ENCODE results near the gene RAD23B. TPM values are rescaled to one million over a fixed set of nuclear protein-coding genes. Genes with fewer than 3 reads are reported as not detected.

Gene RAD23B
- total and polyA plus RNA-seq, 4 experiments from 2014 or later, result 8.1 to 54.2 (median 30.8) TPM

DNA sequence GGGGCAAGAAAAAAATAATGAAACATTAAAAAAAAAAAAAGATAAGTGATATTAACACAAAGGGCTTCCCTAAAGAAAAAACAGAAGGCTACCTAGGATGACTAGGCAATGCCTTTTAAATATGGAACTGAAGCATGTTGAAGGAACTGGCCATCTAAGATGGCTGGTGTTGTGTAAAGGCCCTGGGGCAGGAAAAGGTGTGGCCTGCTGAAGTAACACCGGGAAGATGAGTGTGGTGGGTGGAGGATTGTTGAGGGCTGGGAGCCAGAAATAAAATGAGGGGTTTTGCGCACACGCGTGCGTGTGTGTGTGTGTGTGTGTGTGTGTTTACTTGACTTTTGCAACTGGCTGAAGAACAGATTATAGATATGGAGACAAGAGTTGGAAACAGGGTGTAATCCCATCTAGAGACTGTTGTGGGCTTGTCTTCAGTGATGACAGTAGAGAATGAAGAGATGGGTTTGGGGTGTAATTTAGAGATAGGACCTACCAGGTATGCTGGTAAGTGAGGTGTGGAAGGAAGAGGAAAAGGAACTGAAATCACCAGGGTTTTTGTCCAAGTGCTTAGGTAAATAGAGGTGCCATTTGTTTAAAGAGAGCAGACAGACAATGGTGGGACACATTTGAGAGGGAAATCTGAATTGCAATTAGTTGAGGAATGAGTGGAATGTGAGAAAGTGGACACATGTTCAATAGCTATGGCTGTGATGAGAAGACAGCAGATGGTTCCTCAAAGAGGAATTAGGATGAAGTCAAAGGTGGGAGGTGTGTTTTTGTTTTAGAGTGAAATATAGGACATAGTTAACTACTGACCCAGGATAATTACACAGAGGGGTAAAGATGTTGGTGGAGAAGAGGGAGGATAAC is 33.9 kb downstream of the RAD23B start:
- Histone ChIP-seq H3K4me1 (ENCODE audit: insufficient read depth, low read length) (peaks cover 7% of the 10 kb centered on the region), H3K27me3 (ENCODE audit: insufficient read depth, low read length) (no peaks in the 10 kb centered on the region), H3K4me3 (ENCODE audit: low read length in 2 of 2) (no peak overlapping the region), H3K27ac (ENCODE audit: low read depth, low read length) (no peak overlapping the region), H3K36me3 (ENCODE audit: insufficient read depth, low read length) (peaks cover 15% of the 10 kb centered on the region), H3K9me3 (ENCODE audit: control insufficient read depth in 1 of 2, low read length in 2 of 2) (no peaks in the 10 kb centered on the region)
- ChIA-PET POLR2A (ENCODE audit: partially characterized antibody) (no interaction called here), CTCF (ENCODE audit: partially characterized antibody) (interaction anchor here (0.8 kb wide), 1 partner anchor 24 kb away, joined by 5 read pairs; no protein-coding TSS in a partner anchor)
- Mint-ChIP-seq H3K4me3 (peak overlapping the region in 1 of 8 donors; percentile 4), H3K27ac (peak overlapping the region in 6 of 7 donors; percentile 1 to 86 (median 43)), H3K27me3 (no peaks in the 10 kb centered on the region), H3K9me3 (peaks cover 0 to 2% (median 0%) of the 10 kb centered on the region in 8 donors), H3K36me3 (peaks cover 65 to 77% of the 10 kb centered on the region in 2 donors), H3K4me1 (peaks cover 42 to 64% (median 57%) of the 10 kb centered on the region in 4 donors)
- DNase-seq, result no peak
- intact Hi-C loops (cut with micrococcal nuclease), result no loop called here

DNA sequence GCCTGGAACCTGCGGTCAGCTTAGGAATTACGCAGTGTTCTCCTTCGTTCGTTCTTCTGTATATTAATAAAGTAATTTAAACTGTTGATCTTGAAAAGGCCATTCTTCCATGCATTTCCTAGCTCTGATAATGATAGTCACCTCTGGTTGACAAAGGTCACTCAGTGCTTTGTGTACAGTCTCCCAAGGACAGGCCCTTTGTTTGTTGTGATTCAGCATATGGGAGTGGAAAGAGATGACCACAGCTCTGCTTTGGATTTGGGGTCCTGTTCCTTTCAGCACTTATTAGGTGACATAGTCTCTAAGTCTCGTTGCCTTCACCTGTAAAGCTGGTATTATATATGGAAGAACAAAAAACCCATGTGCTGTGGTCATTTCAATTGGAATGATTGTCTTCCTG is 39.6 kb downstream of the RAD23B start:
- Mint-ChIP-seq H3K27ac (peak overlapping the region in 1 of 7 donors; percentile 29), H3K4me1 (peaks cover 8 to 20% (median 17%) of the 10 kb centered on the region in 4 donors), H3K9me3 (peaks cover 0 to 5% (median 0%) of the 10 kb centered on the region in 8 donors), H3K4me3 (no peak overlapping the region), H3K36me3 (peaks cover 62 to 83% of the 10 kb centered on the region in 2 donors), H3K27me3 (no peaks in the 10 kb centered on the region)
- Histone ChIP-seq H3K36me3 (ENCODE audit: insufficient read depth, low read length) (peaks cover 36% of the 10 kb centered on the region), H3K27me3 (ENCODE audit: insufficient read depth, low read length) (no peaks in the 10 kb centered on the region), H3K4me1 (ENCODE audit: insufficient read depth, low read length) (no peaks in the 10 kb centered on the region), H3K27ac (ENCODE audit: low read depth, low read length) (no peak overlapping the region), H3K4me3 (ENCODE audit: low read length in 2 of 2) (no peak overlapping the region), H3K9me3 (ENCODE audit: control insufficient read depth in 1 of 2, low read length in 2 of 2) (no peaks in the 10 kb centered on the region)
- no peak for DNase-seq
- intact Hi-C loops (cut with micrococcal nuclease), result loop anchor here (5.0 kb wide), 1 partner anchor 40 kb away; the partner anchor contains the start of gene RAD23B
- ChIA-PET CTCF (ENCODE audit: partially characterized antibody) (interaction anchor here (0.8 to 2.7 kb wide), 2 partner anchors 19 to 83 kb away, joined by 3 to 11 read pairs; no protein-coding TSS in a partner anchor), POLR2A (ENCODE audit: partially characterized antibody) (no interaction called here)

DNA sequence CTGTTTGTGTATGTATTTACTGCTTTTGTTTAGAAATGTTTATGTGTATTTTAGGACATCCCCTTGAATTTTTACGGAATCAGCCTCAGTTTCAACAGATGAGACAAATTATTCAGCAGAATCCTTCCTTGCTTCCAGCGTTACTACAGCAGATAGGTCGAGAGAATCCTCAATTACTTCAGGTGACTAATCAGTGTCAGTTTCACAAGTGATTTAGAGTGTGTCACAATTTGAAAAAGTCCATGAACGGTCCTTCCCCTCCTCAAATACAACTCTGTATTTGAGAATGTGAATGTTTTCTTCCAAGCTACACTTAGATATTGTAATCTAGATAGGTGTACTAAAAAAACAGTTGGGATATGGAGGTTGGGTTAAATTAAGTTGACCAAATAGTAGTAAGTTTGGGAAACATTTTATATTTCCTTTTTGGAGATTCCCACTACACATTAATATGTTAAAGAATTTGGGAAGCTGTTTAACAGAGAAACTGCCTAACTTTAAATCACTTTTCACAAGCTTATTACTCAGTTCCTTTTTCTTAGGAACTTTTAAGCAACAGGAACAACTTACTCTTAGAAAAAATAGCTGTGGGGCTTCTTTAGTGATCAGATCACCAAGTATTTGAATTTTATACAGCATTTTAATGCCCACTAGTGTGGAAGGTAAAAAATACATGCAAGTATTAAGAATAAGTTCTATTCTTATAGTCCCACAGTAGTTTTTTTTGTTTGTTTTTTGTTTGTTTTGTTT is 40.9 kb downstream of the RAD23B start:
- no peaks in the 10 kb centered on the region for H3K9me3 ChIP-seq (ENCODE audit: control insufficient read depth in 1 of 2, low read length in 2 of 2)
- H3K36me3 Mint-ChIP-seq, result peaks cover 64 to 84% of the 10 kb centered on the region in 2 donors
- peaks cover 0 to 5% (median 0%) of the 10 kb centered on the region in 8 donors for H3K9me3 Mint-ChIP-seq
- peaks cover 37% of the 10 kb centered on the region for H3K36me3 ChIP-seq (ENCODE audit: insufficient read depth, low read length)
- no peaks in the 10 kb centered on the region for H3K27me3 Mint-ChIP-seq
- H3K27ac ChIP-seq (ENCODE audit: low read depth, low read length), result no peak overlapping the region
- H3K27me3 ChIP-seq (ENCODE audit: insufficient read depth, low read length), result no peaks in the 10 kb centered on the region
- ChIA-PET CTCF (ENCODE audit: partially characterized antibody) (interaction anchor here (1.1 to 2.7 kb wide), 4 partner anchors 14 to 85 kb away, joined by 3 to 11 read pairs (median 4); partner anchors contain the start of gene RAD23B), POLR2A (ENCODE audit: partially characterized antibody) (interaction anchor here (0.6 kb wide), 1 partner anchor 28 kb away, joined by 3 read pairs; no protein-coding TSS in a partner anchor)
- no peak overlapping the region for H3K4me3 ChIP-seq (ENCODE audit: low read length in 2 of 2)
- H3K4me1 ChIP-seq (ENCODE audit: insufficient read depth, low read length), result no peaks in the 10 kb centered on the region
- peaks cover 5 to 14% (median 10%) of the 10 kb centered on the region in 4 donors for H3K4me1 Mint-ChIP-seq
- H3K4me3 Mint-ChIP-seq, result no peak overlapping the region
- intact Hi-C loops (cut with micrococcal nuclease), result loop anchor here (5.0 kb wide), 1 partner anchor 42 kb away; the partner anchor contains the start of gene RAD23B
- no peak for DNase-seq
- H3K27ac Mint-ChIP-seq, result peak overlapping the region in 2 of 7 donors; percentile 9 to 67

DNA sequence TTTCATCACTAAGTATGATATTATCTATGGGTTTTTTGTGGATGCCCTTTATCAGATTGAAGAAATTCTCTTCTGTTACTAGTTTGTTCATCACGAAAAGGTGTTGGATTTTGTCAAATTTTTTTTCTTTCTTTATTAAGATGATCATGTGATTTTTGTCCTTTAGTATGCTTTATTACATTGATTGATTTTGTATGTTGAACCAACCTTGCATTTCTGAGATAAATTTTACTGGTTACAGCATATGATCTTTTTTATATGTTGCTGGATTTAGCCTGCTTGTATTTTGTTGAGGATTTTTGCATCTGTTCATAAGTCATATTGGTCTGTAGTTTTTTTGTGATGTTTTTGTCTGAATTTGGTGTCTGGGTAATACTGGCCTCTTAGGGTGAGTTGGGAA is 42.8 kb downstream of the RAD23B start:
- Mint-ChIP-seq H3K4me3 (no peak overlapping the region), H3K27me3 (no peaks in the 10 kb centered on the region), H3K4me1 (peaks cover under 1 to 10% (median 6%) of the 10 kb centered on the region in 4 donors), H3K9me3 (peaks cover 0 to 5% (median 0%) of the 10 kb centered on the region in 8 donors), H3K36me3 (peaks cover 68 to 85% of the 10 kb centered on the region in 2 donors), H3K27ac (peak overlapping the region in 1 of 7 donors; percentile 79)
- Histone ChIP-seq H3K4me3 (ENCODE audit: low read length in 2 of 2) (no peak overlapping the region), H3K9me3 (ENCODE audit: control insufficient read depth in 1 of 2, low read length in 2 of 2) (no peaks in the 10 kb centered on the region), H3K4me1 (ENCODE audit: insufficient read depth, low read length) (no peaks in the 10 kb centered on the region), H3K27me3 (ENCODE audit: insufficient read depth, low read length) (no peaks in the 10 kb centered on the region), H3K27ac (ENCODE audit: low read depth, low read length) (no peak overlapping the region), H3K36me3 (ENCODE audit: insufficient read depth, low read length) (peaks cover 46% of the 10 kb centered on the region)
- no peak for DNase-seq
- intact Hi-C loops (cut with micrococcal nuclease), result no loop called here
- ChIA-PET POLR2A (ENCODE audit: partially characterized antibody) (no interaction called here), CTCF (ENCODE audit: partially characterized antibody) (no interaction called here)

DNA sequence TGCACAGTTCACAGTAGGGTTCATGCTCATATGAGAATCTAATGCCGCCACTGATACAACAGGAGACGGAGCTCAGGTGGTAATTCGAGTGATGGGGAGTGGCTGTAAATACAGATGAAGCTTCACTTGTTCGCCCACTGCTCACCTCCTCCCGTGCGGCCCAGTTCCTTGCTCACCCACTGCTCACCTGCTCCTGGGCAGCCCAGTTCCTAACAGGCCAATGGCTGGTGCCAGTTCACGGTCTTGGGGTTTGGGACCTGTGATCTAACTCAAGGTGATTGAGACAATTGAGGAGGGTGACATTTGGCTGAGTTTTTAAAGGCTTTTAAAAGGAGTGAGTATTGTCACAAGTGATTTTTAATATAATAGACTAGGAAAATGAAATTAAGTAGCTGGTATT is 45.4 kb downstream of the RAD23B start:
- H3K36me3 ChIP-seq (ENCODE audit: insufficient read depth, low read length), result peaks cover 50% of the 10 kb centered on the region
- H3K9me3 Mint-ChIP-seq, result peaks cover 0 to 5% (median 0%) of the 10 kb centered on the region in 8 donors
- DNase-seq, result no peak

DNA sequence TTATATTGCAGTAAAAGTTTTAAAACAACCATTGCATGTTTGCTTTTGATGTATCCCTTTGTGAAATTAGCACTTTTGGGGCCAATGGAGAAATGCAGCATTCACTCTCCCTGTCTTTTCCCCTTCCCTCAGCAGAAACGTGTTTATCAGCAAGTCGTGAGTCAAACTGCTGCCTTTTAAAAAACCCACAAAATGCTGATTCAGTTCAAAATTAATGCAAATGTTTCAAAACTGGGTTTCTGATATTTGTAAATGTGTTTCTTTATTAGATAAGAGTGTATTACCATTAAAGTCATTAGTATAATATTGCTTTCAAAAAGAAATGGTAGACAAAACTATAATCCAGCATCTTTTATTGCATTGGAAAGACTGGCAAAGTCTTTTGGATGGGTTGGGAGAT is 47.3 kb downstream of the RAD23B start:
- Mint-ChIP-seq H3K4me1 (peaks cover 0 to 7% (median 4%) of the 10 kb centered on the region in 4 donors), H3K27me3 (no peaks in the 10 kb centered on the region), H3K9me3 (peaks cover 0 to 5% (median 0%) of the 10 kb centered on the region in 8 donors), H3K36me3 (peaks cover 74 to 84% of the 10 kb centered on the region in 2 donors), H3K4me3 (no peak overlapping the region), H3K27ac (peak overlapping the region in 1 of 7 donors; percentile 5)
- POLR2A ChIA-PET (ENCODE audit: partially characterized antibody), result no interaction called here
- Histone ChIP-seq H3K27ac (ENCODE audit: low read depth, low read length) (no peak overlapping the region), H3K4me1 (ENCODE audit: insufficient read depth, low read length) (no peaks in the 10 kb centered on the region), H3K36me3 (ENCODE audit: insufficient read depth, low read length) (peaks cover 39% of the 10 kb centered on the region), H3K27me3 (ENCODE audit: insufficient read depth, low read length) (no peaks in the 10 kb centered on the region), H3K4me3 (ENCODE audit: low read length in 2 of 2) (no peak overlapping the region), H3K9me3 (ENCODE audit: control insufficient read depth in 1 of 2, low read length in 2 of 2) (no peaks in the 10 kb centered on the region)
- CTCF ChIA-PET (ENCODE audit: partially characterized antibody), result interaction anchor here (2.3 kb wide), 1 partner anchor 11 kb away, joined by 12 read pairs; no protein-coding TSS in a partner anchor
- no peak for DNase-seq
- intact Hi-C loops (cut with micrococcal nuclease), result no loop called here

More for the DNA sequence above, 45.4 kb downstream of the RAD23B start:
- Mint-ChIP-seq H3K27ac (peak overlapping the region in 1 of 7 donors; percentile 2), H3K4me3 (no peak overlapping the region), H3K4me1 (peaks cover 0 to 10% (median 4%) of the 10 kb centered on the region in 4 donors), H3K36me3 (peaks cover 82 to 89% of the 10 kb centered on the region in 2 donors), H3K27me3 (no peaks in the 10 kb centered on the region)
- POLR2A ChIA-PET (ENCODE audit: partially characterized antibody), result no interaction called here
- Histone ChIP-seq H3K27ac (ENCODE audit: low read depth, low read length) (no peak overlapping the region), H3K27me3 (ENCODE audit: insufficient read depth, low read length) (no peaks in the 10 kb centered on the region), H3K4me1 (ENCODE audit: insufficient read depth, low read length) (no peaks in the 10 kb centered on the region), H3K9me3 (ENCODE audit: control insufficient read depth in 1 of 2, low read length in 2 of 2) (no peaks in the 10 kb centered on the region), H3K4me3 (ENCODE audit: low read length in 2 of 2) (no peak overlapping the region)
- CTCF ChIA-PET (ENCODE audit: partially characterized antibody), result interaction anchor here (1.3 to 2.3 kb wide), 2 partner anchors 11 to 13 kb away, joined by 4 to 12 read pairs; no protein-coding TSS in a partner anchor
- intact Hi-C loops (cut with micrococcal nuclease), result no loop called here

All from CD4-positive, alpha-beta memory T cell (primary cell).